Measurements from ENCODE around the gene MTARC2. TPM values are rescaled to one million over a fixed set of nuclear protein-coding genes. Genes with fewer than 3 reads are reported as not detected.

The MTARC2 gene
- total RNA-seq, 4 donors from 2014 or later = 20.2 to 26.0 (median 21.1) TPM

DNA sequence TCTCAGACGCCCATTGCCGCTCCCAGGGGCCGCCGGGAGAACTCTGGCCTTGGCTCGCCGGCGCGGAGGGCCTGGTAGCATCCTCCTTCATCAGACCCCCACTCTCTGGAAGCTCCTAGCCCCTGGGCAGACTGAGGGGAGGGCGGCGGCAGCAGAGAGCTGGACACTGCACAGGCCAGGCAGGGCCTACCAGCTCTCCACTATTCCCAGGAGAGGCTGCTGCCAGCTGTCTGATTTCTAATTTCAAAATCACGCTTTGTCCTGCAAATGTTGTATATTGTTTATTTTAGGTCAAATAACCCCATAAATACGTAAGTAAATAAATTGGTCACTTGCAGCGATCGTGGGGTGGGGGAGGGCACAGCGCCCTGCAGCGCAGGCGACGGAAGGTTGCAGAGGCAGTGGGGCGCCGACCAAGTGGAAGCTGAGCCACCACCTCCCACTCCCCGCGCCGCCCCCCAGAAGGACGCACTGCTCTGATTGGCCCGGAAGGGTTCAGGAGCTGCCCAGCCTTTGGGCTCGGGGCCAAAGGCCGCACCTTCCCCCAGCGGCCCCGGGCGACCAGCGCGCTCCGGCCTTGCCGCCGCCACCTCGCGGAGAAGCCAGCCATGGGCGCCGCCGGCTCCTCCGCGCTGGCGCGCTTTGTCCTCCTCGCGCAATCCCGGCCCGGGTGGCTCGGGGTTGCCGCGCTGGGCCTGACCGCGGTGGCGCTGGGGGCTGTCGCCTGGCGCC lies 38.4 kb downstream of the MTARC2 start, which contains the start of gene MTARC1:
Gene MTARC1 (plus strand): TSS at position 577 of the 732 bp plus-strand sequence. CDS start 32 bp downstream, at position 609.
- no peak for TF ChIP-seq CTCF (IDR thresholded peaks at IDR 0.05; ENCODE audit: low read depth)

GRCh38 chr1:220787069-220787619 lies 39.0 kb downstream of the MTARC2 start:
- no peak for TF ChIP-seq CTCF (IDR thresholded peaks at IDR 0.05; ENCODE audit: low read depth)

GRCh38 chr1:220788900-220789299 lies 40.8 kb downstream of the MTARC2 start:
- TF ChIP-seq CTCF (IDR thresholded peaks at IDR 0.05; ENCODE audit: low read depth) = no peak

- no peak for TF ChIP-seq CTCF (IDR thresholded peaks at IDR 0.05; ENCODE audit: low read depth)
These were observed 41.5 kb downstream of the MTARC2 start for GRCh38 chr1:220789532-220790147.

GRCh38 chr1:220791285-220791684 lies 43.2 kb downstream of the MTARC2 start:
- no peak for TF ChIP-seq CTCF (IDR thresholded peaks at IDR 0.05; ENCODE audit: low read depth)

GRCh38 chr1:220791956-220792355 lies 43.8 kb downstream of the MTARC2 start:
- TF ChIP-seq CTCF (IDR thresholded peaks at IDR 0.05; ENCODE audit: low read depth) = no peak

DNA sequence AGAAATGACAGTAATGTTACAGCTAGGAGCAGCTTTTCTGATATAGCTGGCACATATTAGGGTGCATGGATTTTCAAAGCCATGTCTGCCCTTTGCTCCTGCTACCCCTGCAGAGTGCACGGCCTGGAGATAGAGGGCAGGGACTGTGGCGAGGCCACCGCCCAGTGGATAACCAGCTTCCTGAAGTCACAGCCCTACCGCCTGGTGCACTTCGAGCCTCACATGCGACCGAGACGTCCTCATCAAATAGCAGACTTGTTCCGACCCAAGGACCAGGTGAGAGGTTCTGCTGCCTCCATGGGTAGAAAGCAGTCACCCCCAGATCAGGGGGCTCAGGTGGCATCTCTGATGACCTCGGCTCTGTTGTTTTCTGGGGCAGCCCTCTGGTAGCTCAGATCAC lies 48.4 kb downstream of the MTARC2 start:
- TF ChIP-seq CTCF (IDR thresholded peaks at IDR 0.05; ENCODE audit: low read depth) = no peak
